DOHH2 (cell line): Measurements from ENCODE around the gene HRK.

Experiments
- EZH2phosphoT487 ChIP-seq: fragments of 200-600 bp; sonication (generic); IDR thresholded peaks from 2 replicates; pipeline ENCODE4 v1.6.1; 2017; ENCODE audit warnings: borderline replicate concordance, mild to moderate bottlenecking, antibody characterized with exemption, low read length, moderate library complexity, mixed read lengths
- TF ChIP-seq, protein P1 (sequence below): fragments of 200-600 bp; sonication (generic); IDR thresholded peaks from one replicate; pipeline ENCODE4 v1.5.1; 2014; ENCODE audit warnings: antibody characterized with exemption, mild to moderate bottlenecking, low read depth, low read length; ENCODE audit not compliant: poor library complexity, severe bottlenecking

GRCh38 chr12:116894913-116895312, 13.7 kb upstream of the HRK start:
- TF ChIP-seq, protein P1, sequence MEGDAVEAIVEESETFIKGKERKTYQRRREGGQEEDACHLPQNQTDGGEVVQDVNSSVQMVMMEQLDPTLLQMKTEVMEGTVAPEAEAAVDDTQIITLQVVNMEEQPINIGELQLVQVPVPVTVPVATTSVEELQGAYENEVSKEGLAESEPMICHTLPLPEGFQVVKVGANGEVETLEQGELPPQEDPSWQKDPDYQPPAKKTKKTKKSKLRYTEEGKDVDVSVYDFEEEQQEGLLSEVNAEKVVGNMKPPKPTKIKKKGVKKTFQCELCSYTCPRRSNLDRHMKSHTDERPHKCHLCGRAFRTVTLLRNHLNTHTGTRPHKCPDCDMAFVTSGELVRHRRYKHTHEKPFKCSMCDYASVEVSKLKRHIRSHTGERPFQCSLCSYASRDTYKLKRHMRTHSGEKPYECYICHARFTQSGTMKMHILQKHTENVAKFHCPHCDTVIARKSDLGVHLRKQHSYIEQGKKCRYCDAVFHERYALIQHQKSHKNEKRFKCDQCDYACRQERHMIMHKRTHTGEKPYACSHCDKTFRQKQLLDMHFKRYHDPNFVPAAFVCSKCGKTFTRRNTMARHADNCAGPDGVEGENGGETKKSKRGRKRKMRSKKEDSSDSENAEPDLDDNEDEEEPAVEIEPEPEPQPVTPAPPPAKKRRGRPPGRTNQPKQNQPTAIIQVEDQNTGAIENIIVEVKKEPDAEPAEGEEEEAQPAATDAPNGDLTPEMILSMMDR: no peak
- TF ChIP-seq EZH2phosphoT487: no peak
